CD14-positive monocyte (primary cell): ENCODE data around the gene HDAC4. TPM values are rescaled to one million over a fixed set of nuclear protein-coding genes. Genes with fewer than 3 reads are reported as not detected.
A peak's percentile ranks its signal among the peaks of the same experiment; 100 is the strongest.

ENCODE experiments used
- DNase-seq, 3 donors: peaks; one replicate each; pipeline ENCODE4 v3.0.0-alpha.2; 2011 to 2022
- H2AFZ ChIP-seq: 2 replicates; pipeline ENCODE4 v1.6.0; 2012; ENCODE audit warnings: mild to moderate bottlenecking, low read depth, low read length, inconsistent platforms; ENCODE audit not compliant: insufficient read depth, poor library complexity, severe bottlenecking
- H3K27ac ChIP-seq, 2 donors: 1 replicate in 1 of 2; 2 replicates in 1 of 2; pipeline ENCODE4 v1.5.1; 2012 to 2013; ENCODE audit warnings: low read length in 2 of 2, control low read depth in 1 of 2, inconsistent platforms in 1 of 2, low read depth in 1 of 2, mild to moderate bottlenecking in 1 of 2
- H3K27me3 ChIP-seq, 2 donors: one replicate each; pipeline versions ENCODE4 v1.6.0 to v1.6.1; 2011 to 2013; ENCODE audit warnings: low read length in 2 of 2; ENCODE audit not compliant: control insufficient read depth in 2 of 2, insufficient read depth in 2 of 2
- H3K36me3 ChIP-seq, 2 donors: replicated peaks in 1 of 2; 1 replicate in 1 of 2; 2 replicates in 1 of 2; pipeline versions ENCODE4 v1.5.1 to v1.6.1; 2012 to 2013; ENCODE audit warnings: low read length in 2 of 2, control low read depth in 1 of 2, inconsistent platforms in 1 of 2, mild to moderate bottlenecking in 1 of 2; ENCODE audit not compliant: insufficient read depth in 2 of 2, control insufficient read depth in 1 of 2
- H3K4me1 ChIP-seq, 2 donors: 1 replicate in 1 of 2; 2 replicates in 1 of 2; pipeline versions ENCODE4 v1.5.1 to v1.6.1; 2012 to 2013; ENCODE audit warnings: low read length in 2 of 2, control low read depth in 1 of 2, inconsistent platforms in 1 of 2, mild to moderate bottlenecking in 1 of 2, moderate library complexity in 1 of 2; ENCODE audit not compliant: insufficient read depth in 2 of 2, control insufficient read depth in 1 of 2
- H3K4me2 ChIP-seq: replicated peaks from 2 replicates; pipeline ENCODE3; 2012; ENCODE audit warnings: low read length, moderate library complexity, mild to moderate bottlenecking; ENCODE audit not compliant: poor library complexity, severe bottlenecking; ENCODE audit errors: extremely low read depth
- H3K4me3 ChIP-seq, 3 experiments: fragments of 200-600 bp in 1 of 3; sonication (generic) in 1 of 3; replicated peaks in 1 of 3; 1 replicate in 2 of 3; 2 replicates in 1 of 3; pipeline ENCODE4 v1.5.1; 2011 to 2013; ENCODE audit warnings: low read length in 3 of 3, mild to moderate bottlenecking in 3 of 3, control low read depth in 2 of 3, low read depth in 2 of 3, inconsistent platforms in 1 of 3, moderate library complexity in 1 of 3
- H3K79me2 ChIP-seq: 2 replicates; pipeline ENCODE4 v1.6.0; 2012; ENCODE audit warnings: mild to moderate bottlenecking, control low read depth, inconsistent platforms, low read length, moderate library complexity; ENCODE audit not compliant: insufficient read depth
- H3K9ac ChIP-seq: 2 replicates; pipeline ENCODE4 v1.6.0; 2017; ENCODE audit warnings: low read length, mild to moderate bottlenecking; ENCODE audit not compliant: insufficient read depth, poor library complexity, severe bottlenecking
- H3K9me3 ChIP-seq, 2 donors: replicated peaks in 1 of 2; 1 replicate in 1 of 2; 2 replicates in 1 of 2; pipeline versions ENCODE4 v1.5.1 to v1.6.1; 2012 to 2013; ENCODE audit warnings: low read length in 2 of 2, control low read depth in 1 of 2; ENCODE audit not compliant: control insufficient read depth in 1 of 2, insufficient read depth in 1 of 2
- H4K20me1 ChIP-seq: 2 replicates; pipeline ENCODE4 v1.6.0; 2012; ENCODE audit warnings: mild to moderate bottlenecking, low read length, control low read depth, moderate library complexity; ENCODE audit not compliant: insufficient read depth
- H3K27ac Mint-ChIP-seq, 7 donors: one replicate each; pipeline ENCODE4 v1.8.0; 2020; ENCODE audit warnings: mild to moderate bottlenecking in 7 of 7, mixed read lengths in 7 of 7, moderate library complexity in 6 of 7, inconsistent platforms in 2 of 7
- H3K27me3 Mint-ChIP-seq, 3 donors: one replicate each; pipeline ENCODE4 v1.8.0; 2021 to 2022; ENCODE audit warnings: low read depth in 3 of 3, mild to moderate bottlenecking in 3 of 3, mixed read lengths in 3 of 3, moderate library complexity in 3 of 3, inconsistent platforms in 1 of 3
- H3K36me3 Mint-ChIP-seq, 2 donors: one replicate each; pipeline ENCODE4 v1.8.0; 2020; ENCODE audit warnings: mixed read lengths in 2 of 2, inconsistent platforms in 1 of 2, mild to moderate bottlenecking in 1 of 2
- H3K4me1 Mint-ChIP-seq: one replicate; pipeline ENCODE4 v1.8.0; 2020; ENCODE audit warnings: mild to moderate bottlenecking, mixed read lengths
- H3K4me3 Mint-ChIP-seq, 2 donors: one replicate each; pipeline ENCODE4 v1.8.0; 2020; ENCODE audit warnings: mild to moderate bottlenecking in 2 of 2, mixed read lengths in 2 of 2, moderate library complexity in 1 of 2
- H3K9me3 Mint-ChIP-seq, 7 donors: one replicate each; pipeline ENCODE4 v1.8.0; 2020 to 2022; ENCODE audit warnings: mixed read lengths in 7 of 7, mild to moderate bottlenecking in 6 of 7, moderate library complexity in 6 of 7, inconsistent platforms in 2 of 7
- WGBS: methylation state at CpG from one replicate; pipeline ENCODE4 v1.1.5; 2013; ENCODE audit warnings: missing lambda C conversion rate; ENCODE audit not compliant: insufficient coverage; 5-methylcytosine and 5-hydroxymethylcytosine counted together
- intact Hi-C, 2 donors: fragments of 100-400 bp; cut with micrococcal nuclease; formaldehyde crosslinking; loops; one replicate each; pipeline versions ENCODE4 v1.15.0 to v1.15.1; 2023
- polyA plus RNA-seq, 3 donors: library from polyadenylated mRNA; depleted of rRNA in 1 of 3; unstranded in 2 of 3; stranded (reverse) in 1 of 3; fragments of 300-500 nt in 2 of 3; fragments of >200 nt in 1 of 3; fragmentation: Illumina TruSeq in 2 of 3; gene quantifications; 1 replicate in 2 of 3; 2 replicates in 1 of 3; pipeline ENCODE4 v1.2.3, GENCODE V29; 2012 to 2021
- TF ChIP-seq, protein P1 (sequence below): fragments of 200-600 bp; IDR thresholded peaks from one replicate; pipeline ENCODE4 v1.8.0; 2022; ENCODE audit warnings: antibody characterized with exemption, mild to moderate bottlenecking

HDAC4 gene
- polyA plus RNA-seq, 3 donors = 3.3 to 23.0 (median 4.5) TPM

DNA sequence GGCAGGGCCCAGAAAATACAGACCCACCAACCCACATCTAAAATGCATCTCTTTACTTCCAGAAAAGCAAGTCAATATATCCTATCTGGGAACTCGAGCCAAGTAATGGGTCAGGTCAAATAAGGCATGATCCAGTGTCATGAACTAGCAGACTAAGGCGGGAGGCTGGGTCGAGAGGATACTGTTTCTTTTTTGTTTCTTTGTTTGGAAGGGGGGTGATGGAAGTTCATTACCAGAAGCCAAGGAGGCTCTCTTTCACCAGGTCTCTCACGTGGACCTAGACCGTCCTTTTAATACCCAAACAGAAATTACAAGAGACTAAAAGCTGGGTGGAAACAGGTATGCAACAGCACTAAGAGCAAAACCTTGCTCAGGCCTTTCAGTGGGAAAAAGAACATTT lies 108.3 kb downstream of the HDAC4 start:
- 92% methylated on average over 4 of the region's 5 CpGs for WGBS
- H3K27ac ChIP-seq = no peak overlapping the region
- H3K4me3 Mint-ChIP-seq = no peak overlapping the region
- no peak overlapping the region for H3K4me3 ChIP-seq
- H4K20me1 ChIP-seq = peaks cover 20% of the 10 kb centered on the region
- peaks cover 3 to 17% of the 10 kb centered on the region in 2 donors for H3K4me1 ChIP-seq
- no peaks in the 10 kb centered on the region for H3K27me3 ChIP-seq
- no peaks in the 10 kb centered on the region for H3K9me3 ChIP-seq
- H3K27ac Mint-ChIP-seq = peak overlapping the region in 1 of 7 donors; percentile 37
- no peaks in the 10 kb centered on the region for H3K9me3 Mint-ChIP-seq
- no peak overlapping the region for H3K4me2 ChIP-seq
- H2AFZ ChIP-seq = no peak overlapping the region
- H3K9ac ChIP-seq = no peak overlapping the region
- H3K27me3 Mint-ChIP-seq = peaks cover 0 to 5% (median 0%) of the 10 kb centered on the region in 3 donors
- H3K4me1 Mint-ChIP-seq = peaks cover 31% of the 10 kb centered on the region
- peaks cover 96% of the 10 kb centered on the region for H3K79me2 ChIP-seq
- peaks cover 0 to 7% of the 10 kb centered on the region in 2 donors for H3K36me3 ChIP-seq
- no peak for DNase-seq
- intact Hi-C loops = no loop called here
- TF ChIP-seq, protein P1, sequence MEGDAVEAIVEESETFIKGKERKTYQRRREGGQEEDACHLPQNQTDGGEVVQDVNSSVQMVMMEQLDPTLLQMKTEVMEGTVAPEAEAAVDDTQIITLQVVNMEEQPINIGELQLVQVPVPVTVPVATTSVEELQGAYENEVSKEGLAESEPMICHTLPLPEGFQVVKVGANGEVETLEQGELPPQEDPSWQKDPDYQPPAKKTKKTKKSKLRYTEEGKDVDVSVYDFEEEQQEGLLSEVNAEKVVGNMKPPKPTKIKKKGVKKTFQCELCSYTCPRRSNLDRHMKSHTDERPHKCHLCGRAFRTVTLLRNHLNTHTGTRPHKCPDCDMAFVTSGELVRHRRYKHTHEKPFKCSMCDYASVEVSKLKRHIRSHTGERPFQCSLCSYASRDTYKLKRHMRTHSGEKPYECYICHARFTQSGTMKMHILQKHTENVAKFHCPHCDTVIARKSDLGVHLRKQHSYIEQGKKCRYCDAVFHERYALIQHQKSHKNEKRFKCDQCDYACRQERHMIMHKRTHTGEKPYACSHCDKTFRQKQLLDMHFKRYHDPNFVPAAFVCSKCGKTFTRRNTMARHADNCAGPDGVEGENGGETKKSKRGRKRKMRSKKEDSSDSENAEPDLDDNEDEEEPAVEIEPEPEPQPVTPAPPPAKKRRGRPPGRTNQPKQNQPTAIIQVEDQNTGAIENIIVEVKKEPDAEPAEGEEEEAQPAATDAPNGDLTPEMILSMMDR = no peak
- peaks cover 2 to 7% of the 10 kb centered on the region in 2 donors for H3K36me3 Mint-ChIP-seq

DNA sequence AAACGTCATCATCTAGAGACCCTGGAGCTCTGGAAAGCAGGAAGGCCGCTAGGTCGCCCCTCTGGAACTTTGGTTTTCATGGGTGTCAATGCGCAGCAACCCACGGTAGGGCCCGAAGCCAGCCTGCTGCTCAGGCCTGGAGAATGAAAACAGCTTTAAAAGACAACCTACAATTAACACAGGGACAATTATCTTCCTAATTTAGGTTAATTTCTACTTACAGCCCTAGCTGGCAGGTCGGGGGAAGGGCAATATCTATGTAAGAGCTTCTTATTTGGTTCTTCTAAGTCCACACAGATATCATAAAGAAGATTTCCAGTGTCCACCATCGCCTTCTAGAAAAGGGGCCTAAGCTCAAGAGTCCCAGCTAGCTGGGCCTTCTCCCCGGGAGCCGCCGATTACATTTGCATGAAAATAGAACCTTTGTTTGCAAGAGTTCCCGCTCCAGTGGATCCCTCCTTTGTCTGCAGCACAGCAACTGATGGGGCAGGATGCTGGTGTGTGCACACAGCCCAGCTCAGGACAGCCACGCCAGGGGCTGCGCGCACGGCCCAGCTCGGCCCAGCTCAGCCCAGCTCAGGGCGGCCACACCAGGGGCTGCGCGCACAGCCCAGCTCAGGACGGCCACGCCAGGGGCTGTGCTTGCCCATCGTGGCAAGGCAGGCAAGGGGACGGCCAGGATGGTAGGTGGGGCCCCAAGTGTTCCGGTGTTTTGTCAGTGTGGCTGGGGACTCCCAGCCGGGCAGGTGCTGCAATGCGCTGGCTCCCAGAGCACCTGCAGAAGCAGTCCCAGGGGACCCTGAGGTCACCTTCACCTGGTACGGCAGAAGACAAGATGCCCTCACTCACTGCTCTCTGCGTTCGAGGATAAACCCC lies 109.1 kb downstream of the HDAC4 start:
- H3K9me3 ChIP-seq = no peaks in the 10 kb centered on the region
- H3K4me2 ChIP-seq = no peak overlapping the region
- peaks cover 3 to 18% of the 10 kb centered on the region in 2 donors for H3K4me1 ChIP-seq
- H3K9me3 Mint-ChIP-seq = no peaks in the 10 kb centered on the region
- TF ChIP-seq, protein P1 = no peak
- H3K4me3 ChIP-seq = no peak overlapping the region
- 93% methylated on average over 25 of the region's 30 CpGs for WGBS
- no peaks in the 10 kb centered on the region for H3K36me3 ChIP-seq
- H2AFZ ChIP-seq = no peak overlapping the region
- peaks cover 0 to 6% (median 0%) of the 10 kb centered on the region in 3 donors for H3K27me3 Mint-ChIP-seq
- DNase-seq = no peak
- peak overlapping the region in 1 of 7 donors; percentile 40 for H3K27ac Mint-ChIP-seq
- peaks cover 14% of the 10 kb centered on the region for H4K20me1 ChIP-seq
- no peak overlapping the region for H3K9ac ChIP-seq
- H3K27me3 ChIP-seq = no peaks in the 10 kb centered on the region
- H3K79me2 ChIP-seq = peaks cover 96% of the 10 kb centered on the region
- H3K4me3 Mint-ChIP-seq = no peak overlapping the region
- no peak overlapping the region for H3K27ac ChIP-seq
- intact Hi-C loops = no loop called here
- H3K36me3 Mint-ChIP-seq = peaks cover 0 to 11% of the 10 kb centered on the region in 2 donors
- peaks cover 32% of the 10 kb centered on the region for H3K4me1 Mint-ChIP-seq
